Panc1 (cell line): Measurements from ENCODE around the gene PTPRR. TPM values are rescaled to one million over a fixed set of nuclear protein-coding genes. Genes with fewer than 3 reads are reported as not detected.

Experiments used
- ATAC-seq: fragments of 200-7000 bp; cut with Tn5 transposase; 2 replicates; pipeline ENCODE4 v1.9.1; 2020; ENCODE audit warnings: mild to moderate bottlenecking, moderate library complexity
- BruUV-seq: library from RNA; stranded (reverse); fragments of 400-500 nt; replicated peaks from 2 replicates; lab custom pipeline; 2021; lab: Mats Ljungman, UMichigan
- CTCF ChIA-PET: fragments of 300-600 bp; sonication (Branson Sonifier 250); formaldehyde crosslinking; loops from one replicate; lab custom pipeline; 2022; ENCODE audit warnings: antibody characterized with exemption; lab: Charles Lee
- POLR2A ChIA-PET: fragments of 300-600 bp; sonication (Branson Sonifier 250); formaldehyde crosslinking; loops from one replicate; lab custom pipeline; 2022; ENCODE audit warnings: antibody characterized with exemption; lab: Charles Lee
- DNase-seq: peaks from one replicate; pipeline ENCODE4 v3.0.0-alpha.2; 2010; ENCODE audit warnings: low read depth, low spot score
- H3K27ac ChIP-seq: 2 replicates; pipeline ENCODE4 v1.5.1; 2011; ENCODE audit warnings: mild to moderate bottlenecking, low read length, inconsistent platforms
- H3K27me3 ChIP-seq: fragments of 200-500 bp; sonication (Bioruptor generic); 2 replicates; pipeline ENCODE4 v1.6.0; 2014; ENCODE audit warnings: low read length, inconsistent platforms; ENCODE audit not compliant: control insufficient read depth, insufficient read depth
- H3K36me3 ChIP-seq: fragments of 200-500 bp; sonication (Bioruptor generic); 2 replicates; pipeline ENCODE4 v1.5.1; 2014; ENCODE audit warnings: inconsistent platforms, mild to moderate bottlenecking, low read length, moderate library complexity; ENCODE audit not compliant: control insufficient read depth, insufficient read depth
- H3K4me1 ChIP-seq: 2 replicates; pipeline ENCODE4 v1.5.1; 2011; ENCODE audit warnings: inconsistent platforms, mild to moderate bottlenecking, low read length, moderate library complexity; ENCODE audit not compliant: control insufficient read depth, insufficient read depth
- H3K4me3 ChIP-seq, 2 experiments: 2 replicates each; pipeline ENCODE4 v1.5.1; 2011 to 2012; ENCODE audit warnings: low read depth in 2 of 2, low read length in 2 of 2, mild to moderate bottlenecking in 2 of 2, inconsistent platforms in 1 of 2, moderate library complexity in 1 of 2
- H3K9me3 ChIP-seq: fragments of 200-500 bp; sonication (Bioruptor generic); 2 replicates; pipeline ENCODE4 v1.5.1; 2014; ENCODE audit warnings: low read depth, mild to moderate bottlenecking, inconsistent platforms, low read length, moderate library complexity; ENCODE audit not compliant: control insufficient read depth, insufficient read depth
- CTCF ChIP-seq: fragments of 450-650 bp; IDR thresholded peaks from 2 replicates; pipeline ENCODE4 v1.5.1; 2017; ENCODE audit warnings: mild to moderate bottlenecking
- POLR2AphosphoS5 ChIP-seq: IDR thresholded peaks from 2 replicates; pipeline ENCODE4 v1.6.1; 2012; ENCODE audit warnings: mild to moderate bottlenecking, low read depth, low read length, moderate library complexity
- SIN3A ChIP-seq: IDR thresholded peaks from 2 replicates; pipeline ENCODE4 v1.6.1; 2012; ENCODE audit warnings: low read depth, mild to moderate bottlenecking, low read length, moderate library complexity, borderline replicate concordance; ENCODE audit not compliant: insufficient read depth
- TCF7L2 ChIP-seq: IDR thresholded peaks from 2 replicates; pipeline ENCODE4 v1.6.1; 2011; ENCODE audit warnings: mild to moderate bottlenecking, low read depth, low read length, inconsistent platforms
- in situ Hi-C: cut with HindIII; loops from 2 replicates; pipeline ENCODE4 v1.10.0; 2016; ENCODE audit warnings: low sequenced_read_pairs, low pct_unique_long_range_greater_than_20kb
- intact Hi-C: fragments of 100-400 bp; cut with micrococcal nuclease; formaldehyde crosslinking; loops from one replicate; pipeline ENCODE4 v1.10.0; 2022; ENCODE audit not compliant: unreplicated experiment
- total RNA-seq: library from RNA; stranded (reverse); gene quantifications from one replicate; pipeline ENCODE4 v1.2.1, GENCODE V29; 2021; ENCODE audit not compliant: unreplicated experiment
- TF ChIP-seq, protein P1 (sequence below), 2 experiments: IDR thresholded peaks; 2 replicates each; pipeline ENCODE4 v1.6.1; 2011 to 2012; ENCODE audit warnings: low read depth in 2 of 2, control low read depth in 1 of 2, low read length in 1 of 2, mild to moderate bottlenecking in 1 of 2, moderate library complexity in 1 of 2; ENCODE audit not compliant: insufficient read depth in 1 of 2

The PTPRR gene
- total RNA-seq, 1 experiment from 2014 or later = not detected

- intact Hi-C loops = no loop called here
- POLR2A ChIA-PET = no interaction called here
These were observed 234.2 kb downstream of the PTPRR start for GRCh38 chr12:70686299-70686698.

GRCh38 chr12:70683976-70684375 is 236.6 kb downstream of the PTPRR start:
- DNase-seq = no peak
- H3K4me3 ChIP-seq = no peak overlapping the region
- CTCF ChIA-PET = no interaction called here
- in situ Hi-C loops = no loop called here
- no peaks in the 10 kb centered on the region for H3K4me1 ChIP-seq
- intact Hi-C loops = no loop called here
- no peak for ATAC-seq
- H3K27ac ChIP-seq = no peak overlapping the region
- H3K36me3 ChIP-seq = no peaks in the 10 kb centered on the region
- TF ChIP-seq CTCF (no peak), SIN3A (no peak)
- TF ChIP-seq, protein P1, sequence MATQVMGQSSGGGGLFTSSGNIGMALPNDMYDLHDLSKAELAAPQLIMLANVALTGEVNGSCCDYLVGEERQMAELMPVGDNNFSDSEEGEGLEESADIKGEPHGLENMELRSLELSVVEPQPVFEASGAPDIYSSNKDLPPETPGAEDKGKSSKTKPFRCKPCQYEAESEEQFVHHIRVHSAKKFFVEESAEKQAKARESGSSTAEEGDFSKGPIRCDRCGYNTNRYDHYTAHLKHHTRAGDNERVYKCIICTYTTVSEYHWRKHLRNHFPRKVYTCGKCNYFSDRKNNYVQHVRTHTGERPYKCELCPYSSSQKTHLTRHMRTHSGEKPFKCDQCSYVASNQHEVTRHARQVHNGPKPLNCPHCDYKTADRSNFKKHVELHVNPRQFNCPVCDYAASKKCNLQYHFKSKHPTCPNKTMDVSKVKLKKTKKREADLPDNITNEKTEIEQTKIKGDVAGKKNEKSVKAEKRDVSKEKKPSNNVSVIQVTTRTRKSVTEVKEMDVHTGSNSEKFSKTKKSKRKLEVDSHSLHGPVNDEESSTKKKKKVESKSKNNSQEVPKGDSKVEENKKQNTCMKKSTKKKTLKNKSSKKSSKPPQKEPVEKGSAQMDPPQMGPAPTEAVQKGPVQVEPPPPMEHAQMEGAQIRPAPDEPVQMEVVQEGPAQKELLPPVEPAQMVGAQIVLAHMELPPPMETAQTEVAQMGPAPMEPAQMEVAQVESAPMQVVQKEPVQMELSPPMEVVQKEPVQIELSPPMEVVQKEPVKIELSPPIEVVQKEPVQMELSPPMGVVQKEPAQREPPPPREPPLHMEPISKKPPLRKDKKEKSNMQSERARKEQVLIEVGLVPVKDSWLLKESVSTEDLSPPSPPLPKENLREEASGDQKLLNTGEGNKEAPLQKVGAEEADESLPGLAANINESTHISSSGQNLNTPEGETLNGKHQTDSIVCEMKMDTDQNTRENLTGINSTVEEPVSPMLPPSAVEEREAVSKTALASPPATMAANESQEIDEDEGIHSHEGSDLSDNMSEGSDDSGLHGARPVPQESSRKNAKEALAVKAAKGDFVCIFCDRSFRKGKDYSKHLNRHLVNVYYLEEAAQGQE (IDR thresholded peaks at IDR 0.05; ENCODE audit: insufficient read depth in 1 of 2, low read depth in 2 of 2, low read length in 1 of 2) = no peak
- POLR2A ChIA-PET = no interaction called here
- no peaks in the 10 kb centered on the region for H3K9me3 ChIP-seq
- BruUV-seq = no TSS peak
- no peaks in the 10 kb centered on the region for H3K27me3 ChIP-seq

More at GRCh38 chr12:70686299-70686698, 234.2 kb downstream of the PTPRR start:
- no peak overlapping the region for H3K4me3 ChIP-seq
- ATAC-seq (no peak), DNase-seq (no peak)
- BruUV-seq = no TSS peak
- no peaks in the 10 kb centered on the region for H3K4me1 ChIP-seq
- no peaks in the 10 kb centered on the region for H3K9me3 ChIP-seq
- no peak for TF ChIP-seq POLR2AphosphoS5
- no peak for TF ChIP-seq CTCF
- no peak for TF ChIP-seq SIN3A
- TF ChIP-seq, protein P1 (IDR thresholded peaks at IDR 0.05; ENCODE audit: insufficient read depth in 1 of 2, low read depth in 2 of 2, low read length in 1 of 2) = no peak
- no peak for TF ChIP-seq TCF7L2
- no peaks in the 10 kb centered on the region for H3K36me3 ChIP-seq
- CTCF ChIA-PET = no interaction called here
- no peak overlapping the region for H3K27ac ChIP-seq
- in situ Hi-C loops = no loop called here
- no peaks in the 10 kb centered on the region for H3K27me3 ChIP-seq
